Measurements from ENCODE around the gene SH3TC1.
A peak's percentile ranks its signal among the peaks of the same experiment; 100 is the strongest.

SH3TC1 gene

DNA sequence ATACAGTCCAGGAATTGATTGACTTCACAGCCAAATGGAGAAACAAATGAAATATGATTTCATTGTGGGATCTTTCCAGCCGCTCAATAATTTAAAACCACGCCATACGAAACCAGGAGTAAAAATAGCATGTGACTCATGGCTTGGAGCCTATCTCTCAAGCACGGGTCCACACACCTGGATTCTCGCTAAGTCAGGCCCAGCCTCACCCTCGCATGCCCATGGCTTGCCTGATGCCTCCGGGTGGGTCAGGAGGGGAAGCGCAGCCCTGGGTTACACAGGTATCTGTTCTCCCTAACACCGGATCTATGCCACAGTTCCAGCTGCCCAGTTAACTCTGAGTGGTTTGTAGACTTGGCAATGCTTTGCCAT is 34.9 kb upstream of the SH3TC1 start:
- DNase-seq, result no peak

DNA sequence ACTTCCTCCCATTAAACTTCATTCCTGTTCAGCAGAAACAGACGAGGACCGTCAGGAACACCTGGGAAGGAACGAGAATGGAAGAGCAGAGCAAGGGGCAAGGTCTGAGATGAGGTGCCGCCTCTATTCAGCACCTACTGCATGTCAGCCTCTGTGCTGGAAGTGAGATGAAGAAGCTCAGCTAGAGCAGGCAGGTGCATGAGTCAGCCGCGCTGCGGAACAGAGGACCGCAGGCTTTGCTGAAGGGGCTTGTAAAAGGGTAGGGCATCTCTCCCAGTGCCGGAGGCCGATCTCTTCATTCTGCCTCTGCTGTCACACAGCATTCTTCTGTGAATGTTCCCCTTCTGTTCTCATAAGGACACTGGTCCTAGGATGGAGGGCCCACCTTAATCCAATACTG is 34.4 kb upstream of the SH3TC1 start:
- DNase-seq, result no peak

DNA sequence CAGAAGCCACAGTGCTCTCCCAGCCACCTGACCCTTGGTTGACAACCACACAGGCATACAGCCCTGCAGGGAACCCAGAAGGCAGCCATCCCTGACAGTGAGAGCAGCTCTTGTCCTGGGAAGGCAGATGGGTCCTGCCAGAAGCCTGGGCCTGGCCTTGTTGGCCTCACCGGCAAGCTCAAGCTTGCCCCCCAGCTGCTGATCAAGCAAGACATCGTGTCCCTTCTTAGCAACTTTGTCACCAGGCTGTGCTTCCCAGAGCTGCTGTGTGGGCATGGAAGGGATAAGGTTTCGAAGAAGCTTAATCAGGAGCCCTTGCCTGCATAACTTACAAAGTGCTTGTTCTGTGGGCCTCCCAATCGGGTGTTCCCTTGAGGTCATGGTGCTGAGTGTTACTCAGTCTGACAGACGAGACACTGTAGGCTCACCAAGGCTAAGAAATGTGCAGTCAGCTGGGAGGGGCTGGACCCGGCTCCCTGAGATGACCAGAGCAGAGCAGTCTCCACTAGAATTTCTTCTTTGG is 33.7 kb upstream of the SH3TC1 start:
- no peak for DNase-seq

DNA sequence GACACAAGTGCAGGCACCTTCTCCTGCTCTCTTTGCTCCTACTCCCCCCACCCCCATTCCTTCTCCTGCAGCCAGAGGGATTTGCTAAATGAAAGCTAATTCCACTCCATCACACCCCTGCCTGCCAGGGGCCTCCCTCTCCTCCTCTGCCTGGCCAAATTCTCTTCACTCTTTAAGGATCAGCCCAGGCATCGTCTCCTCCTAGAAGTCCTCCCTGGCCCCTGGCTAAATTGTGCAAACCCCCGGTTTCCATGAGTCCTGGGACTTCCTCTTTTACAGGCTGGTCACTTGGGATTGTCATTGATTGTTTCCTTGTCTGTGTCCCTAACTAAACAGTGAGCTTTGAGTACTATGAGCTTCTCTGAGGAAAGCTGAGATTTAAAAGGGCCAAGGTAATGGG is 31.8 kb upstream of the SH3TC1 start:
- DNase-seq, result no peak

DNA sequence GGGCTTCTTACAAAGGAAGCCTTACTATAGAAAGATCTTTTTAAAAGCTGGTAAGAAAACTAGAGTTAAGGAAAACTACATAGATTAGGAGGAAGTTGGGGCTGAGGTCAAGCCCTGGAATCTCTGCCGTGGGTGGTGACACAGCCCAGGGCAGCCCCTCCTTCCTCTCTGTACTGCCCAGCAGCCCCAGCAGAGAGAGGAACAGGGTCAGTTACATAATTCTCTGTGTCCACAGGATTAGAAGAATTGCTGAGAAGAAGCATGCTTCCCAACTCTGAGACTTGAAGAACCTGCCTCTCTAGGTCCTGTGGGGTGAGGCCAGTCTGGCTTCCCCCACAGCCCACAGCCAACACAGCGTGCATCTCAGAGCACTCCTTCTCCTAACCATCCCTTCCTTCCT is 31.3 kb upstream of the SH3TC1 start:
- no peak for DNase-seq

DNA sequence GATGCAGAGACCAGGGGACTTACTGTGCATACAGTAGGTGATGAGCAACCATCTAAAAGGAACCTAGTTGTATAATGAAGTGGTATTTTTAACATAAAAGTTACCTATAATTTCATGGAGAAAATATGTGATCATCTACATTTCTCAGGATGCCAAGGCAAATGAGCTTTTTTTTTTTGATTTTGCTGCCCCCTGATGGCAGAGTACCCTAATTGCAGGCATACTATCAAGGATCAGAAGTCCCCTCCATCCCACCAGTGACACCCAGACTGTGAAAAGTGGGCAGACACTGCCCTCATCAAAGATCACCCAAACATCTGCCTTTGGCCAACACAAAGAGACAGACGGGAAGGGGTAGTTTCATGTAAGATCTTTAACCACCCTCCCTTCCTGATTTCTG is 30.9 kb upstream of the SH3TC1 start:
- DNase-seq, result no peak

DNA sequence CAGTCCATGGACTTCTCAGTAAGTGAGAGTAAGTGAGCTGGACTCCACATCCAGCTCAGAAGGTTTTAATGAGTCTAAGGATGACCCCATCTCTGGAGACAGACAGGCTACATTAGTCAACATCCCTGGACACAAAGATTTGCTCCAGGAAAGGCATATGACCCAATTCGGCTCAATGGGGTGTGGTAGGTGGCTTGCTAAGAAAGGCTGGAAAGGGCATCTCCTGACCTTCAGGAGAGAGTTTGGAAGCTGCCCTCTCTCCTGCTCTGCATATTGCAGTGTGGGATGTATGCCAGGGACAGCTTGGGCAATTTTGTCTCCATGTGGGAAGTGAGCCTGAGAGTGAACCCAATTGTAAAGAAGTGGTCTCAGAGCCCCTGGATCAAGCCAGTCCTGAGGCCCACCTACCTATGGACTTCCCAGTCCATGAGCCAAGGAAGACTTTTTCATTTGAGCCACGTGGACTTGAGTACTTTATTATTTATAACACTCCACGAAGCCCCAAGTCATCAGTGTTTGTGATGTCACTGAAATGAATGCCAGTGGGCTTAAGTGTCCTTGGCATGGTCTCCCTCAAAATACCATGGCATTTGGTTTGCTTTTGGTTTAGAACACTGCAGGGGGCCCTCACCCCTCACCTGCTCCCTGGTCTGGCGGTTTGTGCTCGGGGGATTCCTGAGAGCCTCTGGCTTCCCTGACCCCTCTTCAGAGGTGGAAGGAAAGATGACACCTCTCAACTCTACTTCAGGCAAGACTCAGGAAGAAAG is 30.1 kb upstream of the SH3TC1 start:
- DNase-seq, result no peak

DNA sequence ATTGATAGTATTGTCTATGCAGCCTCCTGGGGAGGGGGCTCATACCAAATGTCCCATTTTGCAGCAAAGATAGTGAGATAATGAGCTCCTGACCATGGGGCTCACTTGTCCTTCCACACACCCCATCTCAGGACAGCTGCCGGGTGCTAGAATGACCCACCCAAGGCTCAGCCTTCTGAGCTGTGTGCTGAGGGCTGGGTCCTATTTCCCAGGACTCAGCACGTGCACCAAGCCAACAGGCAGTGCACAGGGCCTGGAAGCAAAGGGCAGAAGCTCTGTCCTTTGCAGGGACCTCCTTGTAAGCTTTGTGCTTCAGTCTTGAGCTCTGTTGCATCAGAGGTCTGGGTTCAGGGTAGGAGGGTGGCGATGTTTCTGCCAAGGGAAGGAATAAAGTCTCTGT is 29.3 kb upstream of the SH3TC1 start:
- DNase-seq, result no peak

DNA sequence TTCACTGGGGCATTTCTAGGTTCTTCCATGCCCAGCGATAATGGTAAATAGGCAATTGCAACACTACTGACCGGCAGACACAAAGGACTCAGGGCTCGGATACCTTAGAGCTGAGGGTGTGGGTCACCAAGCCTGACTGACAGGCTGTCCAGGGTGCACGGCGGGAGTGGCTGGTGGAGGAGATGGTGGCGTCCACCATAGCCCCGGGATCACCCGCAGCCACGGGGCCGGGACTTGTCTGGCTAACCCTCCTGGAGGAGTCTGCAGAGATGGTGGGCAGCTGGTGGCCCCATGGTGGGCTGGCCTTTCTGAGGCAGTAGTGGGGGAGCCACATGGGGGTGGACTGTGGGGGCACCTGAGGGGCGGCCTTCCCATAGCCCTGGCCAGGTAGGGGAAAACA is 28.7 kb upstream of the SH3TC1 start:
- DNase-seq, result no peak

DNA sequence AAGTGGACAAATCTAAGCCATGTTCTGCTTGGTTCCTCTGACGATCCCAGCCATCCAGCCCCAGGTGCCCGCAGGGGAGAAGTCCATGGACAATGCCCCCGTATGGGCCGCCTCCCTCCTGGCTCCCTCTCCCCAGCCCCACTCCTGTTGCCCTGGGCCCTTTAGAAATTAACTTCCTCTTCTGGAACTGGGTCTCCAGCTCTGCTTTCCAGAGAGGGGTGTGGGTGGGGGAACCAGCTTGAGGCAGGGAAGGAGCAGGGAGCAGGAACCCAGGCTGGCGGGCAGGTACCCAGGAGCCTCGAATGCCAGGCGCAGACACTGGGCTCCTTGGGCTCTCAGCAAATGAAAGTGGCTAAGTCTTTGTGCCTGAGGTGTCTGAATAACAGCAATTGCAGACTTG is 27.8 kb upstream of the SH3TC1 start:
- DNase-seq, result no peak

DNA sequence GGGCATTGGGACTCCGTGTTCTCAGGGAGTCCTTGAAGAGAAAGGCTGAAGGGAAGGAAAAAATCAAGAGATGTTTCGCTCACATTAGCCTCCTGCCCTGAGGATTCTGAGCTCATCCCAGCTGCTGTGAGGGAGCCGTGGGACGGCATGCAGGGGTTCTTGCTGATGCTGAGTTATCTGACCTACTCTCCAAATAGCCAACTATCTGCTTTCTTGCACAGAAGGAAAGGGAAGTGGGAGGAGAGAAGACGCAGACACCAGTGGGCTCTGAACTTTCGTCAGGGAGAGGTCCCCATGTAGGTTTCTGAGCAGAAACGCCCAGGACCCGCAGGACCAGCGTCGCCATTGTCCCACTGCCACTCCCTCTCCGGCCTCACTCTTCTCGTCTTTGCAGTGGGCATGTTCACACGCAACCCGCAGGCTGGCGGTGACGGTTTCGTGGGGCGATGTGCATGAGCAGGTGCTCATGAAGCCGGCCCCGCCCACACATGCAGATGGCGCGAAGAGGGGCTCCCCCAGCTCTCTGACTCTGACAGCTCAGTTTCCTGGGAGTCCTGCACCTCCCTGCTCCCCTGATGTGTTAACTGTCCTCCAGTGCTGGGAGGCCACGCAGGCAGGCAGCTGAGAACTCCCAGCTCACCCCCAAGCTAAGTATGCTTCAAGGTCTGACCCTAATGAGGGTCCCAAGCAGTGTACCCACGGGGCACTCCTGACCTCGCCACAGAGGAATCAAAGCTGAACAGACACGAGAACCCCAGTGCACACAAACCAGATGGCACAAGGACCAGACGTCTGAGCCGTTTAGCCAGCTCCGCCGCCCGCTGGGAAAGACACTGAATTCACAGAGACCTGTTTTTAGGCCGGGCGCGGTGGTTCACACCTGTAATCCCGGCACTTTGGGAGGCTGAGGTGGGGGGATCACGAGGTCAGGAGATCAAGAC is 26.8 kb upstream of the SH3TC1 start:
- no peak for DNase-seq

DNA sequence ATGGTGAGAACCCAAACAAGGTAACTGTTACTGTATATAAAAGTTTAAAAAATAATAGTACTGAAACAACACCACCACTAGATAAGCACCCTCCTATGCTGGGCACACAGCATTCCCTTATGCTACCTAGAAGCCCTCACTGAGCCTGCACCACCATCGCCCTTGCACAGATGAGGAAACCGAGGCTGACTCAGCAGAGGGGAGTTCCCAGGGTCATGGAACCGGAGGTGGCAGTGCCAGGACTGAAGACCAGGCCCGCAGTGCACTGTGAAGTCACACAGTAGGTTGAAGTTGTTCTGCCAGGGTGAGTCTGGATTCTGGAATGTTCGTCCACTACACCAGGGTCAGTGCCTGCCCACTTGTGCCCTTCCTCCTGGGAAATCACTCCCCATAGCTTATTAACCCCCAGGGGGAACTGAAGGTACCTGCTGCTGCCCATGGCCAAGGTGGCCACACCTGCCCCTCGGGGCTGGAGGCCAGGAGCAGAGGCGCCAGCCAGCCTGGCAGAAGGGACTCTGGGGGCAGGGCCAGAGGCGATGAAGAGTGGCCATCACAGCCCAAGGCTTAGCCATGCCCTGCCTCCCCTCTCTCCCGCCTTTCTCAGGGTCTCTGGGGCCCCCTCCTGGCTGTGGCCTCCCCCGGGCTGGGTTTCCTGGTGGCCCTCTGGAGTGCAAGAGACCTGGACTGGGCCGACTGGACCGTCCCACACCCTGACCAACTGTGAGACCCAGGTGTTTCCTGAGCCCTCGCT is 25.4 kb upstream of the SH3TC1 start:
- DNase-seq, result peak; percentile 41

DNA sequence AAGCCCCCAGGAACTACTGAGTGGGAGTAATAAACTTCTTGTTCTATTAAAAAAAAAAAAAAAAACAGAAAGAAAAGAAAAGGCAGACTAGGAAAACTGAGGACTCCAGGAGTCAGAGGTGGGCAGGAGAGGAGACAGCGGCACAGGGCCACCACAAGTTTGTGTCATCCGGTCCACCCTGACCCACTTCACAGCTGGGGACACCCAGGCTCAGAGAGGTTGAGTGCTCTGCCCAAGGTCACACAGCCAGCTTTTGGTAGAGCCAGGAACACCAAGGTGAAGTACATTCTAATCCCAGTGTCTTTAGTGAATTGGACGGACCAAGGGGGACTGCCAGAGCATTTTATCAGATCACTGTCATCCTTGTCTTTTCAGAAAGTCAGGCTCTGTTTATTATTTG is 24.1 kb upstream of the SH3TC1 start:
- DNase-seq, result no peak

DNA sequence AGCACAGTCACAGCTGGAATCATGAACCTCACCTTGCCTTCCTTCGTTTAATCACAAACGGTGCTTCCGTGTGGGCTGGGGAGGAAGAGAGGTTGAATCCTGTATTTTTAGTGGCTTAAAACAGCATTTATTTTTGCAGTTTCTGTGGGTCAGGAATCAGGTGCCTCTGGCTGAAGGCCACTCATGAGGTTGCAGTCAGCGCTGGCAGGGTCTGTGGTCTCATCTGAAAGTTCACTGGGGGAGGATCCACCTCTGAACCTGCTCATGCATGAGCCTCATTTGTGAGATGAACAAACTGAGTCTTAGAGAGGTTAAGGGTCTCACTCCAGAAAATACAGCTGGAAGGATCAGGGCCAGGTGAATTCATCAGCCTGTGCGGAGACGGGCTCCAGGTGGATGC is 23.4 kb upstream of the SH3TC1 start:
- DNase-seq, result no peak

DNA sequence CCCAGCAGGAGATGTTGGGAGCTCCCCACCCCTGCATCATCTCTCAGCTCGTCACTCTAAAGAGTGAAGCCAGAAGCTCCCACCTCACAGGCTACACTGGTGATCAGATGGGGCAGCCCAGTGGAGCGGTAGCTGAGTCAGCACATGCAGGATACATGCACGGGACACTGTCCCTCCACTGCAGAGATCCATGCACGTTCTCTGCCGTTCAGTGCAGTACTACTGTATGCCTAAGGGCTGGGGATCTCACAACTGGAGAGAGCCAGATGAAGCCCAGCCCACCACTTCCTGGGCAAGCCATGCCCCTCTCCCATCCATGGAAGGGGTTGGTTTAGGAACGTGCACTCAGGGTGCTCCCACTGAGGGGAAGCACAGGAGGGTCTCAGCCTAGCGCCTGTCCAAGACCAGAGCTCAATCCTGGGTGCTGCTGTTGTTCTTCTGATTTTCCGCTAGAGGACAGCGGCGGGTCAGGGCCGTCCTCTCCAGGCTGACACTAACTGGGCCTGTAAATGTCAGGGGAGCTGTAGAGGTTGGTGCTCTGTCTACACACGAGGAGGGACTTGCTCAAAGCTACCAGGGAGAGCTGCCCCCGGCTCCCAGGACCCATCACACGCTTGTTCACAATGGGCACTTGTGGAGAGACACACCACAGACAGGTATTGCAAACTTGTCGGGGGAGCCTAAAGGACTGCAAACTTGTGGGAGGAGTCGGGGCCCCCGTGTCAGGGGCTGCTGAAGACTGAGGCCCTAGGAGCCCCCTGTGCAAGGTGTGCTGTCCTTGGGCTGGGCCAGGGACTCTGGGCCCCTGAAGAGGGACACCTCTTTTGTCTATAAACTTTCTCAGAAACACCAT is 22.3 kb upstream of the SH3TC1 start:
- peak; percentile 70 for DNase-seq

DNA sequence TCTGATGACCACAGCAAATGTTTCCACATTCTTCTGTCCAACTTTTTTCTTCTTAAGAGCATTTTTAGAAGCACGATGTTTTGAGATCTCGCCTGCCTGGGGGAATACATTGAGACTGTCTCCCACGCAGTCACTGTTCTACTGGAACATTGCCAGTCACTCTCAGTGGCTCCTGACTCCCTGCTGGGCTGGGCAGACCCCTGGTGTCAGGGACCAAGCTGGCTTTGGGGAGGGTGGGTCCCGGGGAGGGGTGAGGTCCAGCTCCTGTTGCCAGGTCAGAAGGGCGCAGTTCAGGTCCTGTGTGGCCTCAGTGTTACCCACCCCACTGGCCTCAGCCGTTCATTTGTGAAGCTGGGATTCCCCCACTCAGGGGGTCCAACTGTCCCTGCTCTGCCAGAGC is 21.5 kb upstream of the SH3TC1 start:
- DNase-seq, result no peak

DNA sequence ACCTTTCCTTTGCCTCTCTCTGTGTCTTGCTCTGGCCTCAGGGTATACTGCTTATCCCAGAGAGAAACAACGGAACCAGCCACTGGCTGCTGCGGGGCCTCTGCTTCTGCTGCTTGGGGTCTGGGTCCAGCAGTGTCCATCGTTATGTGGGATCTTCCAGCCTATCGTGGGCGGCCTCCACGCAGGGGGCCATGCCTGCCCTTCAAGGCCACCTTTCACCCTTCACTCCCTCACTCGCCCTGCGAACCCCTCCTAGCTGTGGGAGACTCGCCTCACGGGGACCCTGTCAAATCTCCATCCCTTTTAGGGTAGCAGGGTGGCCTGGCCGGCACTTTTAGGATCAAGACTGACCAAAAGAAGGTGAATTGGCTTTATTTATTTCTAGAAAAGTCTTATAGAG is 21.1 kb upstream of the SH3TC1 start:
- no peak for DNase-seq

DNA sequence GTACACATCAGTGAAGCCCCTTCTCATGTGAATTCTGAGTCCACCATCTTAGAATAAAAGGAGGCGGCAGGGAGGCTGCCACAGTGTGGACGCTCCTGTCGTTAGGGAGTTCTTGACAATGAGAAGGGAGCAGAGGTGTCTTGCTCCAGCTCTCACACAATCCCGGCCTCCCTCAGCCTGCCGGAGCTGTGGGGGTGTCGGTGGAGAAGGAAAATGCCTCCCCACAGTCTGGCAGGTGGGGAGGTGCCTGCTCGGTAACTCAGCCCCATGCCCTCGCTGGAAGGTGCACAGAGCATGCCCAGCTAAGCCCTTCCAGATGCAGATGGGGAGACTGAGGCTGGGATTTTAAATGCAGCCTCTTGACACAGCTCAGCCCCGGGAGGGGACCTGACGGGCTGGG is 20.0 kb upstream of the SH3TC1 start:
- DNase-seq, result no peak

DNA sequence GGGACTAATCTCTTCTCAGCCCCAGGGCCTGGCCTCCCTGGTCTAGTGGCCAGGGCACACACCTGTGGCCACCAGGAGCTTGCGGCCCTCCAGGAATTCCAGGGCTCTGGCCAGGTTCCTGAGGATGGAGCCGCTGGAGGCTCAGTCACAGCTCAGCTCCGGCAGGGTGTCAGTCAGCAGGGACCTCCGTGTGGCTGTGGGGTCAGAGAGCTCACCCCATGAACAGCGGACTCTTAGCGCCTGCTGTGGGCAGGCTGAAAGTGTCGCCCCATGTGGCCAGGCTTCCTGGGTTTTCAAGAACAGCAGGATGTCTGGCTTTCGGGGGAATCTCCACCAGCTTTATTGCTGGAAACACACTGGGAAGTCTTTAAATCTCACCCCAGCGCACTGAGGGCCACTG is 19.3 kb upstream of the SH3TC1 start:
- no peak for DNase-seq

DNA sequence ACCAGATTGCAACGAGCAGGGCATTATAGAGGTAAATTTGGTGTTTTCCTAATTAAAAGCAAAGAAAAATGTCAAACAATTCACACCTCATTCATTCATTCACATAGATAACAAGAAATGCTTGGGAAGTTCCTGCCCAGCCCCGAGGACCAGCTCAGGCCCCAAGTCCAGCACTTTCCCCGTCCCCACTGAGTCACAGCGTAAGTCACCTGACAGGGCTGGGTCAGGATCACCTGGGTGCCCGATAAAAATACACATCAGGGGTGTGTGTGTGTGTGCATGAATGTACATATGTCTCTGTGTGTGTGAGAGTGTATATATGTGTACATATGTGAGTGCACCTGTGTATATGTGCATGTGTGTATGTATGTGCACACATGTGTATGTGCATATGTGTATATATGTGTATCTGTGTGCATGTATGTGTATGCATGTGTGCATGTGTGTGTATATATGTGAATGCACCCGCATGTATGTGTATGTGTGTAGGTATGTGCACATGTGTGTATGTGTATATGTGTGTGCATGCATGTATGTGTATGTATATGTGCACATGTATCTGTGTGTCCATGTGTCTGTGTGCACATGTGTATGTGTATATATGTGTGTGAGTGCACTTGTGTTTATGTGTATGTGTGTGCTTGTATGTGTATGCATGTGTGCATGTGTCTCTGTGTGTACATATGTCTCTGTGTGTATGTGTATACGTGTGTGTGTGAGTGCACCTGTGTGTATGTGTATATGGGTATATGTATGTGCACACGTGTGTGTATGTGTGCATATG is 18.6 kb upstream of the SH3TC1 start:
- no peak for DNase-seq

DNA sequence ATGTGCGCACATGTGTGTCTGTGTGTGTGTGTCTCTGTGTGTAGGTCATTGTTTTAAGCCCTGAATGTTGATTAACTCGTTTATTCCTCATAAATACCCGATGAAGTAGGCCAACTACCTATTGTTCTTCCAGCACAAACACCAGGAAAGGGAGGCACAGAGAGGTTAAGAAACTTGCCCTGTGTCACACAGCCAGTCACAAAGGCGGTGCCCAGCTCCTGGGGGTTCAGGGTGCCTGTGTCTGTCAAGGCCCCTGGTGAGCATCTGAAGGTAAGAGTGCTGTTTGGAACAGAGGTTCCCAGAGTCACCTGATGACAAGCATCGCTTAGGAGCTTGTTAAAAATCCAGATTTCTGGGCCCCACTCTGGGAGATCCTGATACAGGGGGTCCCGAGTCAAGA is 18.0 kb upstream of the SH3TC1 start:
- DNase-seq, result no peak

DNA sequence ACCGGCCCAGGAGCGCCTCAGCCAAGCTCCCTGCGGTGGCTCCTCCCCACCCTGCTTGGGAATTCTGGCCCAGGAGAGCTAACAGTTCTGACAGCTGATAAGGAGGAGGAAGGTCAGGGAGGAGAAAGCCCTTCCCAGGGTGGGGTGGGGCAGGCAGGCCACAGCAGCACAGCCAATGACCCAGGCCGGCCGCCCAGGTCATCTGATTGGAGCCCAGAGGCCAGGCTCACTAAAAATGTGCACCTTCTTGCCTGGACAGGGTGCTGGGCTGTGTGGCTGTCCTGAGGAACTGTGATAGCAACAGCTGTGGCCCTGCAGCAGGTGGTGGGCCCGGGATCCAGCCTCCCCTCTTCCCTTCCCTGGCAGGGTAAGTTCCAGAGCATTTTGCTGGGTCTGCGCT is 17.2 kb upstream of the SH3TC1 start:
- DNase-seq, result no peak
